ENCODE results near the gene HMGXB4.
"Not testable (repeated sequence)": the region's sequence is repeated elsewhere in the genome, so short reads cannot be mapped to it uniquely, and the experiment has no call there.

Gene HMGXB4

GRCh38 chr22:35226958-35227647 lies 30.2 kb upstream of the HMGXB4 start:
- Mint-ChIP-seq H3K4me3 (no peak overlapping the region), H3K9me3 (no peaks in the 10 kb centered on the region), H3K27ac (no peak overlapping the region), H3K27me3 (ENCODE audit: low read depth) (peaks cover 34% of the 10 kb centered on the region), H3K36me3 (ENCODE audit: low read depth) (no peaks in the 10 kb centered on the region), H3K4me1 (no peaks in the 10 kb centered on the region)
- TF ChIP-seq CTCF (IDR thresholded peaks at IDR 0.05; ENCODE audit: unreplicated experiment in 3 of 3), result no peak

- Mint-ChIP-seq H3K27me3 (ENCODE audit: low read depth) (peaks cover 15% of the 10 kb centered on the region), H3K27ac (no peak overlapping the region), H3K4me3 (no peak overlapping the region), H3K36me3 (ENCODE audit: low read depth) (no peaks in the 10 kb centered on the region), H3K9me3 (no peaks in the 10 kb centered on the region), H3K4me1 (no peaks in the 10 kb centered on the region)
- no peak for TF ChIP-seq CTCF (IDR thresholded peaks at IDR 0.05; ENCODE audit: unreplicated experiment in 3 of 3)
These were observed 27.4 kb upstream of the HMGXB4 start for GRCh38 chr22:35229865-35230264.

- Mint-ChIP-seq H3K27ac (no peak overlapping the region), H3K4me1 (no peaks in the 10 kb centered on the region), H3K36me3 (ENCODE audit: low read depth) (no peaks in the 10 kb centered on the region), H3K27me3 (ENCODE audit: low read depth) (peaks cover 10% of the 10 kb centered on the region), H3K9me3 (peaks cover 1% of the 10 kb centered on the region), H3K4me3 (no peak overlapping the region)
- TF ChIP-seq CTCF (IDR thresholded peaks at IDR 0.05; ENCODE audit: unreplicated experiment in 3 of 3), result no peak
These were observed 26.9 kb upstream of the HMGXB4 start for GRCh38 chr22:35230417-35230816.

GRCh38 chr22:35230839-35231584 lies 26.3 kb upstream of the HMGXB4 start:
- Mint-ChIP-seq H3K27me3 (ENCODE audit: low read depth) (peaks cover 9% of the 10 kb centered on the region), H3K27ac (no peak overlapping the region), H3K9me3 (peaks cover 4% of the 10 kb centered on the region), H3K36me3 (ENCODE audit: low read depth) (no peaks in the 10 kb centered on the region), H3K4me3 (no peak overlapping the region), H3K4me1 (no peaks in the 10 kb centered on the region)
- TF ChIP-seq CTCF (IDR thresholded peaks at IDR 0.05; ENCODE audit: unreplicated experiment in 3 of 3), result no peak

GRCh38 chr22:35231585-35232084 lies 25.7 kb upstream of the HMGXB4 start:
- peak; percentile 85 to 93 (median 86) for TF ChIP-seq CTCF (IDR thresholded peaks at IDR 0.05; ENCODE audit: unreplicated experiment in 3 of 3)
- peaks cover 9% of the 10 kb centered on the region for H3K27me3 Mint-ChIP-seq (ENCODE audit: low read depth)
- no peaks in the 10 kb centered on the region for H3K4me1 Mint-ChIP-seq
- no peaks in the 10 kb centered on the region for H3K36me3 Mint-ChIP-seq (ENCODE audit: low read depth)
- peaks cover 8% of the 10 kb centered on the region for H3K9me3 Mint-ChIP-seq
- H3K4me3 Mint-ChIP-seq, result no peak overlapping the region
- H3K27ac Mint-ChIP-seq, result no peak overlapping the region

GRCh38 chr22:35238749-35239148 lies 18.5 kb upstream of the HMGXB4 start:
- H3K9me3 Mint-ChIP-seq, result peaks cover 38% of the 10 kb centered on the region
- H3K4me1 Mint-ChIP-seq; H3K27me3 Mint-ChIP-seq (ENCODE audit: low read depth); H3K36me3 Mint-ChIP-seq (ENCODE audit: low read depth); H3K4me3 Mint-ChIP-seq; H3K27ac Mint-ChIP-seq: not testable (repeated sequence)

- not testable (repeated sequence) for H3K4me3 Mint-ChIP-seq; H3K27me3 Mint-ChIP-seq (ENCODE audit: low read depth); H3K4me1 Mint-ChIP-seq; H3K36me3 Mint-ChIP-seq (ENCODE audit: low read depth); H3K27ac Mint-ChIP-seq
- peaks cover 19% of the 10 kb centered on the region for H3K9me3 Mint-ChIP-seq
These were observed 12.8 kb upstream of the HMGXB4 start for GRCh38 chr22:35244507-35244906.

Data from nephron (organoid).